Left lung (tissue), 10 donors: ENCODE measurements around the gene SS18L1. TPM values are rescaled to one million over a fixed set of nuclear protein-coding genes. Genes with fewer than 3 reads are reported as not detected.
A peak's percentile ranks its signal among the peaks of the same experiment; 100 is the strongest.

ENCODE experiments used
- ATAC-seq: fragments of 200-7000 bp; cut with Tn5 transposase; one replicate; pipeline ENCODE4 v1.9.1; 2020; ENCODE audit warnings: moderate library complexity
- DNase-seq, 4 donors: peaks; one replicate each; pipeline ENCODE4 v3.0.0-alpha.2; 2013 to 2020
- H3K27ac ChIP-seq, 2 donors: fragments of 200-600 bp; sonication (generic) in 1 of 2; one replicate each; pipeline versions ENCODE4 v1.5.0 to v1.8.0; 2020 to 2021
- H3K27me3 ChIP-seq, 2 donors: fragments of 200-600 bp; sonication (generic) in 1 of 2; one replicate each; pipeline versions ENCODE4 v1.5.0 to v1.8.0; 2020 to 2021
- H3K36me3 ChIP-seq, 2 donors: fragments of 200-600 bp; sonication (generic) in 1 of 2; one replicate each; pipeline versions ENCODE4 v1.5.0 to v1.8.0; 2020 to 2021
- H3K4me1 ChIP-seq, 2 donors: fragments of 200-600 bp; one replicate each; pipeline ENCODE4 v1.8.0; 2021
- H3K4me3 ChIP-seq, 2 donors: fragments of 200-600 bp; sonication (generic) in 1 of 2; one replicate each; pipeline versions ENCODE4 v1.5.0 to v1.8.0; 2020 to 2021; ENCODE audit warnings: mild to moderate bottlenecking in 1 of 2
- H3K9me3 ChIP-seq, 2 donors: fragments of 200-600 bp; sonication (generic) in 1 of 2; one replicate each; pipeline versions ENCODE4 v1.5.0 to v1.8.0; 2020 to 2021
- CTCF ChIP-seq, 2 donors: fragments of 200-600 bp; sonication (generic) in 1 of 2; IDR thresholded peaks; one replicate each; pipeline versions ENCODE4 v1.5.0 to v1.8.0; 2021; ENCODE audit warnings: antibody characterized with exemption in 2 of 2
- intact Hi-C, 2 donors: fragments of 100-400 bp; cut with DNase I; formaldehyde crosslinking; loops; one replicate each; pipeline versions ENCODE4 v1.11.2 to v1.14.2; 2022
- polyA plus RNA-seq, 6 donors: library from polyadenylated mRNA; unstranded; fragments of 120-200 nt; gene quantifications; one replicate each; pipeline ENCODE4 v1.2.1, GENCODE V29; 2013; ENCODE audit not compliant: insufficient read length in 6 of 6
- total RNA-seq, 2 donors: library from RNA; stranded (reverse); fragmentation: NEBNext Ultra II Directional; extraction: Animal tissue kit (Norgen Biotek cat#: 25700); gene quantifications; one replicate each; pipeline ENCODE4 v1.2.1, GENCODE V29; 2021
- donor health status: DM: no; HTN: yes; CAD: no.
- donor health status: DM: no; HTN: no; CAD: no.

The SS18L1 gene
- total and polyA plus RNA-seq, 8 donors = 14.6 to 30.0 (median 21.7) TPM

- peaks cover 3 to 87% of the 10 kb centered on the region in 2 donors for H3K36me3 ChIP-seq
Measured at GRCh38 chr20:62162765-62163484, 19.4 kb downstream of the SS18L1 start.

GRCh38 chr20:62163485-62163865, 19.9 kb downstream of the SS18L1 start:
- DNase-seq (peak in 1 of 4 donors; percentile 68), ATAC-seq (no peak)
- no peaks in the 10 kb centered on the region for H3K4me1 ChIP-seq
- intact Hi-C loops = no loop called here
- H3K9me3 ChIP-seq = no peaks in the 10 kb centered on the region
- no peak overlapping the region for H3K27ac ChIP-seq
- H3K4me3 ChIP-seq = no peak overlapping the region
- TF ChIP-seq CTCF (IDR thresholded peaks at IDR 0.05) = no peak
- no peaks in the 10 kb centered on the region for H3K27me3 ChIP-seq
- H3K36me3 ChIP-seq = peaks cover 3 to 89% of the 10 kb centered on the region in 2 donors

More at GRCh38 chr20:62162765-62163484, 19.4 kb downstream of the SS18L1 start:
- no peaks in the 10 kb centered on the region for H3K9me3 ChIP-seq
- DNase-seq (peak in 1 of 4 donors; percentile 71), ATAC-seq (no peak)
- H3K4me3 ChIP-seq = no peak overlapping the region
- no peak for TF ChIP-seq CTCF (IDR thresholded peaks at IDR 0.05)
- intact Hi-C loops = no loop called here
- no peaks in the 10 kb centered on the region for H3K4me1 ChIP-seq
- H3K27me3 ChIP-seq = no peaks in the 10 kb centered on the region
- H3K27ac ChIP-seq = no peak overlapping the region

- H3K4me1 ChIP-seq = no peaks in the 10 kb centered on the region
- H3K4me3 ChIP-seq = no peak overlapping the region
- H3K27ac ChIP-seq = no peak overlapping the region
- peaks cover 3 to 89% of the 10 kb centered on the region in 2 donors for H3K36me3 ChIP-seq
- H3K27me3 ChIP-seq = no peaks in the 10 kb centered on the region
- intact Hi-C loops = no loop called here
- ATAC-seq = no peak
- DNase-seq = no peak
- TF ChIP-seq CTCF (IDR thresholded peaks at IDR 0.05) = no peak
- no peaks in the 10 kb centered on the region for H3K9me3 ChIP-seq
Measured at GRCh38 chr20:62163986-62164762, 20.6 kb downstream of the SS18L1 start.

- Histone ChIP-seq H3K9me3 (no peaks in the 10 kb centered on the region), H3K4me3 (no peak overlapping the region), H3K27me3 (no peaks in the 10 kb centered on the region), H3K36me3 (peaks cover 3 to 93% of the 10 kb centered on the region in 2 donors), H3K27ac (no peak overlapping the region), H3K4me1 (no peaks in the 10 kb centered on the region)
- no peak for TF ChIP-seq CTCF (IDR thresholded peaks at IDR 0.05)
- peak in 1 of 4 donors; percentile 36 for DNase-seq
- ATAC-seq = no peak
- intact Hi-C loops = no loop called here
Measured at GRCh38 chr20:62164879-62165761, 21.6 kb downstream of the SS18L1 start.
